GM19324 (cell line): ENCODE results near the gene HYI.

Experiments
- ATAC-seq: cut with Tn5 transposase; IDR thresholded peaks from one replicate; pipeline ENCODE4 v1.9.1; 2021; ENCODE audit warnings: mild to moderate bottlenecking, moderate library complexity; ENCODE audit not compliant: unreplicated experiment, low FRiP score

HYI gene

GRCh38 chr1:43445606-43446387 lies 7.9 kb downstream of the HYI start:
- no peak for ATAC-seq

- no peak for ATAC-seq
These were observed 8.9 kb downstream of the HYI start for GRCh38 chr1:43444836-43445235.

DNA sequence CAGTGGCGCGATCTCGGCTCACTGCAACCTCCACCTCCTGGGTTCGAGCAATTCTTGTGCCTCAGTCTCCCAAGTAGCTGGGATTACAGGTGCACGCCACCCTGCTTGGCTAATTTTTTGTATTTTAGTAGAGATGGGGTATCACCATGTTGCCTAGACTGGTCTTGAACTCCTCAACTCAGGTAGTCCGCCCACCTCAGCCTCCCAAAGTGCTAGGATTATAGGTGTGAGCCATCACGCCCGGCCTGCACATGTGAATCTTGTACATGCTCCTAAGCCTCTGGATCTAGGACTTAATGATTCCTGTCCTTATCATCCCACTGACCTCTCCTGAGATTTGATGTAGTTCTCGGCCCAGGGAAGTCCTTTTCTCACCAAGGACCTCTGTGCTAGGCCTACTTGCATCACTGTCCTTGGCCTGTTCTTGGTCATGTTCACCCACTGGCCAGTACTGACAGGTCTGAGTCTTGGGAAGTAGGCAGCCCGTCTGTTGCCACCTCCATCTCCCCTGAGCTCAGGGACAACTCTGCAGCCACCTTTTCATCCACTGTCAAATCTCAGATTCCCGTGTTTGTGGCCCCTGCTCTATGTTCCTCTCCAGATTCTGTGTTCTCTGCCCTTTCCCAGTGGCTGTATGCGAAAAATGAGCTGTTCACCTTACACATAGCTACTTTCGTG lies 9.4 kb downstream of the HYI start:
- no peak for ATAC-seq

DNA sequence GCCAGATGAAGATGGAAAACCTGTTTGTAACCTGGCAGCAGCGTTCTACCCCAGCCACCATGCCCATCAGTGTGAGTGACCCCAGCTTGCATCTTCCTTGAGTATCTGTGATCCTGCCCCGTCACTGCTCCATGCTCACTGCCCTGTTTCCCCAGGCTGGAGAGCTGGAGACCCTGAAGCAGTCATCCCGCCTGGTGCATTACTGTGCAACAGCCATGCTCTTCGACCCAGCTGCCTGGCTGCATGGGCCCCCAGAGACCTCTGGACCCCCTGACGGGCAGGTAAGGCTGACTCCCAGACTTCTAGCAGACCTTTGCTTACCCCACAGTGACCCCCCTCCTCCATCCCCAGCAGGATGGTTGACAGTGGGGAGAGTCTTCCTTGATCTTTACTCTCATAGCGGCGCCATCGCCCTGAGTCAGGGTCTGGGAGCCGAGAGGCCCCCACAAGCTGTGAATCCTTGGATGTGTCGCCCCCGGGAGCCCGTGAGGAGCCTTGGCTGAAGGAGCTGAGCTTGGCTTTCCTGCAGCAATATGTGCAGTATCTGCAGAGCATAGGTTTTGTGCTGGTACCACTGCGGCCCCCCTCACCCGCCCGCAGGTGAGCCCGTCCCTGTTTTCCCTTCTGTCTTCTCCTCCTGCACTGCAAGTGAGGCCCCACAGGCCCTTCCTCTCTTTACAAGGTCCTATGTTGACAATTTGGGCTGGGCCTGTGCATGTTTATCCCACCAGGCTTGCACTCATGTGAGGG lies 10.4 kb downstream of the HYI start:
- no peak for ATAC-seq

DNA sequence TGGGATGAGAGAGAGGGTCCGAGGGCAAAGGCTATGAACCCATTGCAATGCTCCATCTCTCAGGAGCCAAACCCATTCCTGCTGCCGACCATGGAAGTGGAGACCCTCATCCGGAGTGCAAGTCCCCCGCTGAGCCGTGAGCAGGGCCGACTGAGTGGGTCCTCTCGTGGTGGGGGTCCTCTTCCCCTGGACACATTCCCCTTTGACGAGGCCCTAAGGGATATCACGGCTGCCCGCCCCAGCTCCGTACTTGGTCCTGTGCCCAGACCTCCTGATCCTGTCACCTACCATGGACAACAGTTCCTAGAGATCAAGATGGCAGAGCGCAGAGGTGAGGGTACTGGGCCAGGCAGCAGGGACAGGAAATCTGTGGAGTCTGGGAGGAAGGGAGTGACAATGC lies 11.0 kb downstream of the HYI start:
- ATAC-seq, result no peak

- ATAC-seq, result no peak
These were observed 11.7 kb downstream of the HYI start for GRCh38 chr1:43441894-43442637.

DNA sequence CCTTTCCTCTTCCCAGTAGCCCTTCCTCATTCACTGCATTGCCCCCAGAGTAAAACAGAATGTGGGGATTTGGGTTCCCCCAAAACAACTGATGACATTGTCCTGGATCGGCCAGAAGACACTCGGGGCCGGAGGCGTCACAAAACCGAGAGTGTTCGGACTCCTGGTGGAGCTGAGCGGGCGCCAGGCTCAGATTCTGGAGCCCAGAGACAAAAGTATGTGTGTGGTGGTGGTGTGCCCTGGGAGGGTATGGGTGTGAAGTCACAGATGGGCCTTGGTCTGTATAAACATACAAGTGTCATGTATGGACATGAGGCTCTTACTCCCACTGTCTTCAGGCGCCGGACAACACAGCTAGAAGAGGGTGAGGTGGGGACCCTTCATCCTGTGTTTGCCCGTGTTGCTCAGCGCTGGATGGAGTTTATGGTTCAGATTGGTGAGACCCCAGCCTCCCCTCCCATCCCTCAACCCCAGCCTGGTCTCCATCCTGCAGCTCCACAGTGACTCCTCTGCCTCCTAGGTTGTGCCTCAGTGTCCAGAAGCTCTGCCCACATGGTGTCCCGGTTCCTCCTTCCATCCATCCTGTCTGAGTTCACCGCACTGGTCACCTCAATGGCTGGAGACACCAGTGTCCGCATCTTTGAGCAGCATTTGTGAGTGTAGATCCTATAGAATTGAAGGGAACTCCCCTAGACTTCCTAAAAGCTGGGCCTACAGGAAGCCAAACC lies 12.4 kb downstream of the HYI start:
- no peak for ATAC-seq

GRCh38 chr1:43440358-43440757 lies 13.4 kb downstream of the HYI start:
- no peak for ATAC-seq

DNA sequence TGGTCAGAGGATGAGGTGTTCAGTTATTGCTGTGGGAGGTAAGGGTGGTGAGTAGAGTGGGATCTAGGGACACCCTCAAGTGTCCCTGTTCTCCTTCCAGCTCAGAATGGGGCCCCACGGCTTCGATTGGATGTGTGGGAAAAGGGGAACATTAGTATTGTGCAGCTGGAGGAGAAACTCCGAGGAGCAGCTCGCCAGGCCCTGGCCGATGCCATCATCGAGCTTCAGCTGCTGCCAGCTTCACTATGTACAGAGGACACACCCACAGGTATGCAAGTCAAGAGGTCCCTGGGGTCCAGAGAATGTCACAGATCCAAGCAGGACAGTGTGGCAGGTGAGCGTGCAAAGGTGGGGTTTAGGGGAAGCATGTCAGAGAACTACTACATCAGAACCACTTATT lies 13.9 kb downstream of the HYI start:
- ATAC-seq, result no peak

DNA sequence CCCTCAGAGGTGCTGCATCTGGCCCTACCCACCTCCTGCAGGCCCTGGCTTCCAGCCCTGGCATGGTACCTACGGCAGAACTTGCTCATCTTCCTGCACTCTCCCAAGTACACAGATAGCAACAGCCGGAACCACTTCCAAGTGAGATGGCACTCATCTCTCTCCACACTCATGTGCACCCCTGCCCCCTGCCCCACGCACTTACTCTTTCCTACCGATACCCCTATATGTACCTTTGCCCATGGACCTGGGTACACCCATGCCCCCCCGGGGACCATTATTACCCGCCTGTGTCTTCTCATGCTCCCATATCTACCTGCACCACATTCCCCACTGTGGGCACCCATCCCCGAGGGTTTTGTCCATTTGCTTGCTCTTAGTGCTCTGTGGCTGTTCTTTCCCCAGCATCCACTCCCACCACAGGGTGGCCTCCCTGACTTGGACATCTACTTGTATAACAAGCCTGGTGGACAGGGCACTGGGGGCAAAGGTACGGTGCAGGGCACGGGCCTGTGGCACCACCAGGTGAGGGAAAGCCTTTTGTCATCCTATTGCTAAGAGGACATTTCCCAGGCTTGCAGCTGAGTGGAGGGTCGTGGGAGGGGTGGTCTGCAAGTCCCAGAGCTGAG lies 14.7 kb downstream of the HYI start:
- ATAC-seq, result no peak

- no peak for ATAC-seq
These were observed 15.2 kb downstream of the HYI start for GRCh38 chr1:43438576-43438952.

DNA sequence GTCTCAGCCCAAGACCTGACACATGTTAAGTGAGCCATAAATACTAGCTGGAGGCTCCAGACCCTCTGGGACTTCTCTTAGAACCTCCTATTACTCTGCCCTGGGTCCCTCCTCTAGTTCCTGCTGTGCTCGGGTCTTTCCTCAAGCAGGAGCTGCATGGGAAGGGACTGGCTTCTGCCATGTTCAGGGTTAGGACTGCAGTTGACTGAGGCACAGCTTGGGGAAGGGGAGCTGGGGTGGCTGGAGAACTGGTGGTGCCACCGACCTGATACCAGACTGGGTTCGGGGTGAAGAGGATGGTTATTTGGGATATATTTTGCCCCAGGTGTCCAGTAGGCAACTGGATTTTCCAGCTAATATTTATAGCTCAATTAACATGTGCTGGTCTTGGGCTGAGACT lies 15.7 kb downstream of the HYI start:
- ATAC-seq, result no peak

GRCh38 chr1:43437031-43437973 lies 16.4 kb downstream of the HYI start:
- no peak for ATAC-seq

DNA sequence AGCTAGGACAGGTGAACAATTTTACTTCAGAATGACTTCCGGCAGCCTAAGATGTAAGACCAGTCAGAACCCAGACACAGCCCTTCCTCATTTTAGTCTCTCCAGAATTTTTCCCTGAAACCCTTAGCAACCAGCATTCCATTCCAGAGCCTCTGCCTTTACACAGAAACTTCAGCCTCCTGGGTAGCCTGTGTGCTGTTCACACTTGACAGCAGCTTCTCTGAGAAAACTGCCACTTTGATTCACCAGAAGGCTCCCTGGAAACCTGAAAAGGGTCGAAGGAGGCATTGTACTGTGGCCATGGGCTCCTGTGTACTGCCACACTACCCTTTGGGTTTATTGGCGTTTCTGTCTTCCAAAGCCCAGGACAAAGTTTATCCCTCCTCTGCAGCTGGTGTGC lies 17.4 kb downstream of the HYI start:
- no peak for ATAC-seq

- no peak for ATAC-seq
These were observed 18.3 kb downstream of the HYI start for GRCh38 chr1:43435146-43436145.

- no peak for ATAC-seq
These were observed 19.5 kb downstream of the HYI start for GRCh38 chr1:43434256-43434655.

GRCh38 chr1:43432907-43433306 lies 20.8 kb downstream of the HYI start:
- ATAC-seq, result no peak
